A375 (cell line): ENCODE data around the gene SGO1. TPM values are rescaled to one million over a fixed set of nuclear protein-coding genes. Genes with fewer than 3 reads are reported as not detected.

Source experiments
- small RNA-seq: library from RNA; depleted of rRNA; stranded (forward); fragments of <200 nt; gene quantifications from one replicate; pipeline ENCODE3, GENCODE V24; 2014
- total RNA-seq: library from RNA; depleted of rRNA; stranded (reverse); fragments of >200 nt; shearing (Covaris generic); gene quantifications from 2 replicates; pipeline ENCODE4 v1.2.3, GENCODE V29; 2014; rRNA removed

The SGO1 gene
- total RNA-seq: 12.1 and 14.6 TPM in 2 replicates

DNA sequence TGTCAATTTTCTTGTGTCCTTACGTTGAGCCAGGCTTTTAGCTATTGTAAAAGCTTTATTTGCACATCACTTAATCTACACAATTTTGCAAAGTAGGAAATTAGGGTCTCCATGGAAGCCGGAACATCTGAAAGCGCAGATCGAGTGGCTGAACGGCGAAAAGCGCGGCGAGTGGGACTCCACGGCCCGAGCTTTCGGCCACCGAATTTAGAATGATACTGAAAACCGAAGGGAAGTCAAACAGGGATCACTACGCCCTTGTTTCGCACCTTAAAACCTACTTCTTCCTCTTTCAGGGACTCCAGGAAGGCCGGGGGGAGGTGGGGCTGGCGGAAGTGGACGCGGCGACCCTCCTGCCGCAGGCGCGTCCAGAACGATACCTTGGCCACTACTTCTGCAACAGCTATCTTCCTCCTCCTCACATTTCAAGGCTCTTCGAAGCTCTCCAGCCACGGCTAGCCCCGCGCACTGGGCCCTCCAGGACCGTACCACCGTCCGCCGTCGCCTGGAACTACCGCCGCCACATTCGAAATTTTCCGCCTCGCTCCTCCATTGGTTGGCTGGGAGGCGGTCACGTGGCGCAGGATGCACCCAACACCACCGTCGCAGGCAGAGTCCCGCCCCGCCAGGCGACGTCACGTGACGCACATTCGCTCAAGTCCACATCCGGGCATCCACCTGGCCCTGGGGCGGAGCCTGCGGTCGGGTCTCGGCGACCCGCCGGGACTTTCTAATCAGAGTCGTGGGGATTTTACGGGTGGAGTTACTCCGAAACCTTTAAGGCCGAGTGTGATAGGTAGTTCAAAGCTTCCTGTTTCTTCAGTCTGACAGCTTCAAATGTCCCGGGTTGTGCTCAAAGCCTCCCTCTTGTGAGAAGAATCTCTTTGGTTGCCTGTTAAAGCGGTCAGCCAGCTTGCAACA is at the start of gene SGO1:
SGO1 (minus strand) TSS at position 528 of the 921 bp plus-strand sequence. CDS start 2,179 bp downstream, outside the sequence.

Small RNAs within 50 kb of the gene (small RNA-seq; reads per million reads assigned to genes)
- not detected for gene MIR3135A

Other genes starting within 250 kb of the SGO1 start
- 39.0 and 44.7 TPM in 2 replicates for gene RAB5A, start 239.1 kb downstream of the SGO1 start, total RNA-seq
- gene PP2D1, start 173.9 kb downstream of the SGO1 start, total RNA-seq: not detected in 2 replicates
- gene KAT2B, start 145.8 kb downstream of the SGO1 start, total RNA-seq: 11.4 and 12.3 TPM in 2 replicates